NT2/D1 (cell line): ENCODE measurements around the gene SIM2.

Source experiments
- YY1 ChIP-seq: IDR thresholded peaks from 2 replicates; pipeline ENCODE4 v1.6.1; 2011; ENCODE audit not compliant: insufficient read length, insufficient read depth
- ZNF274 ChIP-seq: IDR thresholded peaks from 2 replicates; pipeline ENCODE4 v1.6.1; 2011; ENCODE audit warnings: mild to moderate bottlenecking, low read depth, low read length

DNA sequence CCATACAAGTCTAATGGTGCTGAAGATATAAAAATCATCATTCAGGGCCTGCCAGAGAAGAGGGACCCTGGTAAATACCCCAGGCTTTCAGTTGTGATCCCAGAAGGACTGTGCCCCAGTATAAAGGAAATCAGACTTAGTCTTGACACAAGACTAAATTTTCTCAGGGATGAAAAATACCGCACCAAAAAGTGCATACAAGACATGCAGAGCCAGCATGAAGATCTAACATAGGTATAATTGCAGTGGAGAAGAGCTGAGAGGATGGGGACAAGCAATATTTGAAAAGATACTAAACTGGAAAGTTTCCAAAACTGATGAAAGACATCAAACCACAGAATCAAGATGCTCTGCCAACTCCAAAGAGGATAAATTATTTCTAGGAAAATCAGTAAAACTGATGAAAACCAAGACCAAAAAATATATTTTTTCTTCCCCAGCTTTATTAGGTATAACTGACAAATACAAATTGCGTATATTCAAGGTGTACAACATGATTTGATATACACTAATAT is 17.7 kb upstream of the SIM2 start:
- TF ChIP-seq ZNF274 (no peak), YY1 (no peak)
